KG1 (cell line): Measurements from ENCODE around the gene LRRN2.

Experiments
- DNase-seq: peaks from one replicate; lab custom pipeline; 2025; lab: John Stamatoyannopoulos, UW

Gene LRRN2

DNA sequence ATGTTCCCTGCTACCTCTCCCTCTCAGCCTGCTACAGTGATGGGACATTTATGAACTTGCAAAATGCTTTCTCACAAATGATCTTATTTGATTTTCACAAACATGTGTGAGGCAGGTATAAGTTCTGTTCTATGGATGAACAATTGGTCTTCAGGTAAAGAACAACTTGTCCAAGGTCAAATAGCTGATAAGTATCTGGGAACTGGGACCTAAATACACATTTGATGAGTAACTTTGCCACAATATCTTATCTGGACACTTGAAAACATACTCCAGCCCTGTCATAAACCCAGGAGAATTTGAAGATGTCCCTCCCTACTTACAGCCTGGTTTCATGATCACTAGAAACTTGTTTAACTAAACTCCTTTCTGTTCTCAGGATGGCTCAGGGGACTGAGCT, 23.0 kb downstream of the LRRN2 start:
- DNase-seq = no peak

GRCh38 chr1:204660509-204660908, 25.0 kb downstream of the LRRN2 start:
- no peak for DNase-seq

GRCh38 chr1:204659056-204659455, 26.5 kb downstream of the LRRN2 start:
- no peak for DNase-seq

DNA sequence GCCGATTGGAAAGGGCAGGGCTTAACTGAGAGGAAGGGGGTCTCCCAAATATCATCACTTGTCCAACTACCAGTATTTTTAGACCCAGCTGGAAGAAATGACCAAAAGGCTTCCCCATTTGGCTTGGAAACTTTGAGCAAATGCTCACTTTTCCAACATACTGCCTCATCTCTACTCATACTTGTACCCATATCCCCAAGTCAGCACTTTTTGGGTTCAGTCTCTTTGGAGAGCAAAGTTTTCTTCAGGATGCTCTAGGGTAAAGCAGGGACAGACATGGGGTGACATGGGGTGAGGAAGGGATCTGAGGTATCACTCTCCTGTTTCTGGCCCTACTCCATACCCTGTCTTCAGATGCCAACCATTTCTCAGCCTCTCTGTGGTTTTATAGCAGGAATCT, 27.2 kb downstream of the LRRN2 start:
- no peak for DNase-seq

- DNase-seq = no peak
Measured at GRCh38 chr1:204653590-204654340, 31.8 kb downstream of the LRRN2 start.

GRCh38 chr1:204652497-204652896, 33.0 kb downstream of the LRRN2 start:
- DNase-seq = no peak

GRCh38 chr1:204651843-204652421, 33.6 kb downstream of the LRRN2 start:
- DNase-seq = no peak

DNA sequence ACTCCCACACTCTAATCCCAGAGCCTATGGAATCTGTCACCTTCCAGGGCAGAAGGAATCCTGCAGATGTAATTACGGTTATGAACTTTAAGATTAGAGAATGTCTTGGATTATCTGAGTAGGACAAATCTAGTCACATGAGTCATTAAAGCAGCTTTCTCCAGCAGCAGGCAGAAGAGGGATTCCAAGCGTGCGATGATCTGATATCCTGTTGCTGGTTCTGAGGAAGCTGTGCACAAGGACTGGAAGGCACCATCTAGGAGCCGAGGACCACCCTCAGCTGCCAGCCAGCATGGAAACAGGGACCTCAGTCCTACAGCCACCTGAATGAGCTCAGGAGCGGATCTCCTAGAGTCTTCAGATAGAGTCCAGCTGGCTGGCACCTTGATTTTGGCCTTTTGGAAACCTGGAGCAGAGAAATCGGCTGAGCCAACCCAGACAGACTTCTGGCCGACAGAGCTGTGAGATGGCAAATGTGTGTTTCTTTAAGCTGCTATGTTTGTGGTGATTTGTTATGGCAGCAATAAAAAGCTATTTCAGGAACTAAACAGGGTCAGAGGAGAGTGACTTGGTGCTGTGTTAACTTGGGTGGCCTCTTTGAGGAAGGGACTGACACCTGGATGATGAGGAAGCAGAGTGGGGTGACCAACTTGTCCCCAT, 34.5 kb downstream of the LRRN2 start:
- no peak for DNase-seq

DNA sequence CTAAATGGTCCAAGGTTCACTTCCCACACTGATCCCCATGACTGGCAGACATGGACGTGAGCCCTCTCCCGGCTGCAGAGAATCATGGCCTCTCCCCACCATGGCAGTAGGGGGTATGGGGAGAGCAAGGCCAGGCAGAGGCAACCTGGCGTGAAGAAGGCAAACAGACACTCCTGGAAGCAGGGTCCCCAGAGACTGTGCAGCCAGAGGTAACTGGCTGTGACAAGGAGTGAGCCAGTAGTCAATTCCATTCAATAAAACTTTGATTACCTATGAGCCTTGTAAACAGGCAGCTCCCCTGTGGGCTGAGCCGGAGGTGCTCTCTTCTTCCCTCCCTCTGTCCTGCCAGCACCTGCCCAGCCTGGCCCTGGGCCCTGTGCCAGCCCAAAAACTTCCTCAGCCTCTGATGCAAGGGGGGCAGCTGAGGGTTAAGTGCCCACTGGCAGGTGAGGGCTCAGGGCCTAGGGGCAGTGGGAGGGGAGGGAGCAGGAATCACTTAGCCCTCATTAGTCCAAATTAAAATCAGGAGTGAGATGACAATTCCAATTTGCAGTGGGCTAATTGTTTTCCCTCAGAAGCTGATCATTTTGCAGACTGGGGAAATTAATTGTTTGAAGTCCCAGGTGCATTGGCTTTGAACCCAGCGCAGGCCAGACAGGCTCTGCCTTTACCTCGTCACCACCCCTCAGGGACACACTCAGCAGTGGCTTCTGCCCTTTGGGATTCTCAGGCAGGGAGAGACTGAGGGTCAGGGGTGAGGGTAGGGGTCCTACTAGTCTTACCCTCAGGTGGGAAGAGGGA, 35.6 kb downstream of the LRRN2 start:
- no peak for DNase-seq

GRCh38 chr1:204648576-204648975, 37.0 kb downstream of the LRRN2 start:
- DNase-seq = no peak

- DNase-seq = no peak
Measured at GRCh38 chr1:204647805-204648153, 37.8 kb downstream of the LRRN2 start.

DNA sequence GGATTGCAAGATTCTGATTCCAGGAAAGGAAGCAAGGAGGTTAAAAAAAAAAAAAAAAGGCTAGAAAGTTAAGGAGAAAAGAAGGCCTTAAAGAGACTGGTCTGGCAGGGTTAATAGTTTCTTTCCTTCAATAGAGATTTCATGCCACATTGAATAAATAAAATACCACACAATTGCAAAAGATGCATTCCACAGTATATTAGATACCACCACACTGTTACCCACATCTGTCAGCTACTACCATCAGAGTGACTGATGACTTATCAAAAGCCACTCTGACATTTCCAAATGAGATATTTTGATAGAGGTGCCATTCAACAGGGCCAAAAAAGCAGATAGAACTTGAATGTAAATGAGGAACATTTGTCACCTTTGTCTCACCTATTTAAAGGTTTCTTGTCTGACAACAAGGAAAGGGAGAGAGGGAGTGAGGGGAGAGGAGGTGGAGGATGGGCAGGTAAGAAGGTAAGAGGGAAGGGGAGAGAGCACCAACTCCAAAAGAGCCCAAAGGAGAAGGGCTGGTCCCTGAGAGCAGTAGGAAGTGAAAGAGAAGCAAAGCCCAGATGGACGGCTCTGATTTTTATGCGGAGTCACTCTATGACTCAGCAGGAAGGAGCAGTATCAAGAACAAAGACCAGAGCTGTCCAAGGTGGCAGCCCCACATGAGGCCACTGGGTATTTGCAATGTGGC, 38.3 kb downstream of the LRRN2 start:
- DNase-seq = no peak

GRCh38 chr1:204645666-204646065, 39.9 kb downstream of the LRRN2 start:
- no peak for DNase-seq

DNA sequence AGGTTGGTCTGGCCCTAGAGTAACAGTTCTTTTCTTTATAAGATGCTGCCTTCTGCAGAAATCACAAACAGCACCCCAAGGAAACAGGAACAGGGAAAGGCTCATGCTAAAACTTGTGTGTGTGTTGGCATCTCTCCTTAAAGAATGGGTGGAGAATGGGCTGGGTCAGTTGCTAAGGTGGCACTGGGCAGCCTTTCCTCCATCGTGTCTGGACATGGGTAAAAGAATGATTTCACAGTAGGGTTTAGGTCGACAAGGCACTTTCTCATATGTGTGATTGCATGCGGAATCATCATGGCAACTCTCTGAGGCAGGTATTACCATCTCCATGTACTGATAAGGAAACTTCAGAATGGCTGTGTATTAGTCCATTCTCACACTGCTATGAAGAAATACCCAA, 40.3 kb downstream of the LRRN2 start:
- DNase-seq = no peak

- no peak for DNase-seq
Measured at GRCh38 chr1:204643503-204643902, 42.0 kb downstream of the LRRN2 start.

DNA sequence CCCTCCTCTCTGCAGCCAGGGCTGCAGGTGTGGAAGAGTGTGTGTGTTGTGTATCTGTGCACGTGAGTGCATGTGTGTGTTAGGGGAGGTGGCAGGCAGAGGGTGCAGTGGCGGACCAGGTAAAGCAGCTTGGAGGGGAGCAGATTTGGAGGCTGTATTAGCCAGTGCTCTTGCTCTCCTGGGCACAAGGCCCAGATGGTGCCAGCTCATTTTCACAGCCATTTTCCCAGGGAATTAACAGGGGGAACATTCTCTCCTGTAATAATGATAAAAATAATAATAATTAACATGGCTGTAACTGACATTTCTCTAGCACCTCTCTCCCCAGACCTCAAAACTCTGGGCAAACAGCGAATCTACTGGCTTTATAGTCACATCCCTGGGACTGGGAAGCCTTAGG, 43.6 kb downstream of the LRRN2 start:
- DNase-seq = no peak

DNA sequence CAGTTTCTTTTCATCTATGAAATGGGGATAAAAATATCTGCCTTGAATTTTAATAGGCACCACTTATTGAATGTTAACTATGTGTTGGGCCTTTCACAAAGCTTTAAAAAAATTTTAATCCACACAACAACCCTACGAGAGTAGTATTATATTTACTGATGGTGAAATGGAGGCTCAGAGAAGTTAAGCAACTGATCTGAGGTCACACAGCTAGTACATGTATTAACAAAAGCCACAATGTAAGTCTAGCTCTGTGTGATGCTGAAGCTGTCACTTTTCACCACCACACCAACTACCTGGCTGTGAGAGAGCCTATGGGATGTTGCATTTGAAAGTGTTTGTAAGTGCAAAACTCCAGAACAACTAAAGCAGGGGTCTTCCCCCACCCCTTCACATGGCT, 44.1 kb downstream of the LRRN2 start:
- DNase-seq = no peak

DNA sequence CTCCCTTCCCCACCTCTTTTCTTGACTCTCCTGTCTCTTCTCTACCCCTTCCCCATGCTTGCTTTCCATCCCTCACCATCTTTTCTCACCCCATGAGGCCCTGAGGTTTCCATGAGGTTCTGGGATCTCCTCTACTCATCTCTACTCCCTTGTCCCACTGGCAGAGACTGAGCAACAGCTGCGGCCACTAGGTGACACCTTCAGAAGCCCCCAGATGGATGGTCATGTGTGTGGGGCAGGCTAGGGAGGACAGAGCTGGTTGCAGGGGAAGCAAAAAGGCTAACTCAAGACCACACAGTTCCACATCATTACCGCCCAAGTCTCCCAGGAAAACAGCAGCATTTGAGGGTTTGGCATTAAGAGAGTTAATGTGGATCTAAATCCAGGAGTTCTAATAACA, 45.0 kb downstream of the LRRN2 start:
- DNase-seq = no peak

DNA sequence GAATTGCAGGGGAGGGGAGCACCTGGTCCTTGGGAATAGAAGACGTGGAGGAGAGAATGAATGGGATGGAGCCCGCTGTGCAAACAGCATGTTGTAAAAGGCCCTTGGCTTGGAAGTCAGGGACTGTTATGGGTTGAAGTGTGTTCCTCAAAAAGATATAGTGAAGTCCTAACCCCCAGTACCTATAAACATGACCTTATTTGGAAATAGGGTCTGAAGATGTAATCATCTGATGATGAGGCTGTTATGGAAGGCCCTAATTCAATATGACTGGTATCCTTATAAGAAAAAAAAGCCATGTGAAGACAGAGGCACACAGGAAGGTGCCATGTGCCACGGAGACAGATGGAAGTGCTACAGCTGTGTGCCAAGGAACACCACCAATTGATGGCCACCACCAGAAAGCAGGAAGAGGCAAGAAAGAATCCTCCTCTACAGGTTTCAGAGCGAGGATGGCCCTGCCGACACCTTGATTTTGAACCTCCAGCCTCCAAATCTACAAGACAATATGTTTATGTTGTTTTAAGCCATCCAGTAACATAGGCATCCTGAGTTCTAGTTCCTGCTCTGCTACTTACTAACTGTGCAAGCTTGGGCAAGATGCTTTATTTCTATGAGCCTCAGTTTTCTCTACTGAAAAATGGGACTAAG, 51.2 kb downstream of the LRRN2 start:
- no peak for DNase-seq

- no peak for DNase-seq
Measured at GRCh38 chr1:204633665-204634064, 51.9 kb downstream of the LRRN2 start.

- no peak for DNase-seq
Measured at GRCh38 chr1:204630132-204630905, 55.2 kb downstream of the LRRN2 start.
